Osteoblast (primary cell): ENCODE measurements around the gene ELL2. TPM values are rescaled to one million over a fixed set of nuclear protein-coding genes. Genes with fewer than 3 reads are reported as not detected.

Experiments
- DNase-seq: peaks from one replicate; pipeline ENCODE4 v3.0.0; 2011; ENCODE audit warnings: low spot score, mixed read lengths; ENCODE audit not compliant: insufficient read length; ENCODE audit errors: missing footprints
- H2AFZ ChIP-seq: 2 replicates; pipeline ENCODE4 v1.6.0; 2011; ENCODE audit warnings: mild to moderate bottlenecking, low read length
- H3K27ac ChIP-seq: 2 replicates; pipeline ENCODE4 v1.5.1; 2011; ENCODE audit warnings: mild to moderate bottlenecking, low read depth, low read length, moderate library complexity
- H3K27me3 ChIP-seq: 2 replicates; pipeline ENCODE4 v1.6.0; 2012; ENCODE audit warnings: mild to moderate bottlenecking, control low read depth, inconsistent platforms, low read length, moderate library complexity; ENCODE audit not compliant: insufficient read depth
- H3K36me3 ChIP-seq: 2 replicates; pipeline ENCODE4 v1.5.1; 2011; ENCODE audit warnings: mild to moderate bottlenecking, low read length, control low read depth, moderate library complexity; ENCODE audit not compliant: insufficient read depth
- H3K4me1 ChIP-seq: 2 replicates; pipeline ENCODE4 v1.5.1; 2011; ENCODE audit warnings: mild to moderate bottlenecking, low read length, control low read depth, moderate library complexity; ENCODE audit not compliant: insufficient read depth
- H3K4me2 ChIP-seq: 2 replicates; pipeline ENCODE4 v1.6.0; 2011; ENCODE audit warnings: mild to moderate bottlenecking, low read length; ENCODE audit not compliant: insufficient read depth
- H3K4me3 ChIP-seq: fragments of 200-600 bp; sonication (generic); 3 replicates; pipeline ENCODE4 v1.5.1; 2012; ENCODE audit warnings: mild to moderate bottlenecking, low read length, inconsistent platforms; ENCODE audit not compliant: insufficient read depth
- H3K79me2 ChIP-seq: 2 replicates; pipeline ENCODE4 v1.6.0; 2012; ENCODE audit warnings: mild to moderate bottlenecking, low read length, control low read depth, inconsistent platforms; ENCODE audit not compliant: insufficient read depth
- H3K9me3 ChIP-seq: 2 replicates; pipeline ENCODE4 v1.5.1; 2011; ENCODE audit warnings: low read depth, low read length, control low read depth
- H4K20me1 ChIP-seq: 2 replicates; pipeline ENCODE4 v1.6.0; 2012; ENCODE audit warnings: mild to moderate bottlenecking, low read length, control low read depth; ENCODE audit not compliant: insufficient read depth
- CTCF ChIP-seq: IDR thresholded peaks from 2 replicates; pipeline ENCODE4 v1.5.1; 2011; ENCODE audit warnings: mild to moderate bottlenecking, low read depth, low read length, moderate library complexity; ENCODE audit errors: extremely low read depth
- total RNA-seq: library from RNA; depleted of rRNA; stranded (reverse); fragments of >200 nt; gene quantifications from 2 replicates; pipeline ENCODE4 v1.2.3, GENCODE V29; 2012

The ELL2 gene
- total RNA-seq, 1 donor = 123 TPM

- H4K20me1 ChIP-seq = peaks cover 67% of the 10 kb centered on the region
- no peaks in the 10 kb centered on the region for H3K27me3 ChIP-seq
- no peak for TF ChIP-seq CTCF
- peaks cover 95% of the 10 kb centered on the region for H3K79me2 ChIP-seq
- no peak overlapping the region for H3K4me2 ChIP-seq
- no peak overlapping the region for H2AFZ ChIP-seq
- peaks cover 35% of the 10 kb centered on the region for H3K4me1 ChIP-seq
- H3K9me3 ChIP-seq = no peaks in the 10 kb centered on the region
- no peak overlapping the region for H3K27ac ChIP-seq
- peak; percentile 59 for DNase-seq
- H3K36me3 ChIP-seq = peaks cover 7% of the 10 kb centered on the region
- H3K4me3 ChIP-seq = no peak overlapping the region
Measured at GRCh38 chr5:95953021-95953702, 8.5 kb downstream of the ELL2 start.

- H3K27me3 ChIP-seq = no peaks in the 10 kb centered on the region
- peaks cover 64% of the 10 kb centered on the region for H4K20me1 ChIP-seq
- no peak for TF ChIP-seq CTCF
- no peak for DNase-seq
- peaks cover 24% of the 10 kb centered on the region for H3K4me1 ChIP-seq
- no peaks in the 10 kb centered on the region for H3K9me3 ChIP-seq
- peaks cover 95% of the 10 kb centered on the region for H3K79me2 ChIP-seq
- H2AFZ ChIP-seq = no peak overlapping the region
- H3K4me3 ChIP-seq = no peak overlapping the region
- no peak overlapping the region for H3K27ac ChIP-seq
- peaks cover 5% of the 10 kb centered on the region for H3K36me3 ChIP-seq
- H3K4me2 ChIP-seq = no peak overlapping the region
Measured at GRCh38 chr5:95951916-95952315, 9.7 kb downstream of the ELL2 start.

GRCh38 chr5:95949810-95950209 lies 11.8 kb downstream of the ELL2 start:
- Histone ChIP-seq H3K36me3 (peaks cover under 1% of the 10 kb centered on the region), H3K4me1 (peaks cover 5% of the 10 kb centered on the region), H3K4me3 (no peak overlapping the region), H3K79me2 (peaks cover 95% of the 10 kb centered on the region), H3K27ac (no peak overlapping the region), H4K20me1 (peaks cover 64% of the 10 kb centered on the region), H2AFZ (no peak overlapping the region), H3K9me3 (no peaks in the 10 kb centered on the region), H3K27me3 (no peaks in the 10 kb centered on the region), H3K4me2 (peak overlapping the region; percentile 5)
- no peak for TF ChIP-seq CTCF
- DNase-seq = no peak

GRCh38 chr5:95948631-95949030 lies 13.0 kb downstream of the ELL2 start:
- no peaks in the 10 kb centered on the region for H3K36me3 ChIP-seq

More at GRCh38 chr5:95948631-95949030, 13.0 kb downstream of the ELL2 start:
- peaks cover 66% of the 10 kb centered on the region for H4K20me1 ChIP-seq
- peaks cover 97% of the 10 kb centered on the region for H3K79me2 ChIP-seq
- H3K27ac ChIP-seq = no peak overlapping the region
- no peaks in the 10 kb centered on the region for H3K9me3 ChIP-seq
- no peak for DNase-seq
- no peak overlapping the region for H3K4me3 ChIP-seq
- H3K27me3 ChIP-seq = no peaks in the 10 kb centered on the region
- TF ChIP-seq CTCF = no peak
- H3K4me2 ChIP-seq = no peak overlapping the region
- H2AFZ ChIP-seq = no peak overlapping the region
- peaks cover 9% of the 10 kb centered on the region for H3K4me1 ChIP-seq
